Motor neuron (in vitro differentiated cells): ENCODE results near the gene CYP2A7. TPM values are rescaled to one million over a fixed set of nuclear protein-coding genes. Genes with fewer than 3 reads are reported as not detected.
A peak's percentile ranks its signal among the peaks of the same experiment; 100 is the strongest.
"Not testable (repeated sequence)": the region's sequence is repeated elsewhere in the genome, so short reads cannot be mapped to it uniquely, and the experiment has no call there.

Experiments used
- ATAC-seq, 8 experiments: fragments of 200-7000 bp; cut with Tn5 transposase; replicated peaks in 6 of 8; 2 replicates each; pipeline ENCODE4 v1.8.0; 2021; ENCODE audit warnings: mild to moderate bottlenecking in 8 of 8, moderate library complexity in 8 of 8
- H3K27ac ChIP-seq, 2 donors: fragments of 250-450 bp; sonication (Bioruptor Pico); 2 replicates each; pipeline ENCODE4 v1.9.0; 2021; ENCODE audit warnings: antibody characterized with exemption in 2 of 2, mild to moderate bottlenecking in 2 of 2, moderate library complexity in 1 of 2
- H3K4me1 ChIP-seq, 2 donors: fragments of 250-450 bp; sonication (Bioruptor Pico); replicated peaks in 1 of 2; 2 replicates each; pipeline ENCODE4 v1.6.1; 2021; ENCODE audit warnings: antibody characterized with exemption in 2 of 2, mild to moderate bottlenecking in 2 of 2, moderate library complexity in 1 of 2
- H3K4me3 ChIP-seq, 5 donors: fragments of 250-450 bp; sonication (Bioruptor Pico); 2 replicates each; pipeline ENCODE4 v1.9.0; 2021; ENCODE audit warnings: antibody characterized with exemption in 5 of 5, mild to moderate bottlenecking in 5 of 5, moderate library complexity in 4 of 5
- WGBS, 10 experiments: fragments of 450-650 bp; shearing (Covaris generic); methylation state at CpG; one replicate each; pipeline ENCODE4 v1.0.0; 2022; 5-methylcytosine and 5-hydroxymethylcytosine counted together
- in situ Hi-C, 9 experiments: fragments of 400-800 bp; cut with MboI; loops; one replicate each; pipeline ENCODE4 v1.15.0; 2021; ENCODE audit warnings: low sequenced_read_pairs in 9 of 9, low pct_unique_long_range_greater_than_20kb in 2 of 9; ENCODE audit not compliant: unreplicated experiment in 9 of 9
- total RNA-seq, 8 experiments: library from RNA; unstranded; fragments of 300-600 nt; gene quantifications; 2 replicates each; pipeline versions ENCODE4 v1.2.3 to v1.2.4, GENCODE V29; 2022

The CYP2A7 gene
- total RNA-seq, 8 experiments from 2014 or later: 0.17 to 1.1 (median 0.45) TPM; not detected in 3

DNA sequence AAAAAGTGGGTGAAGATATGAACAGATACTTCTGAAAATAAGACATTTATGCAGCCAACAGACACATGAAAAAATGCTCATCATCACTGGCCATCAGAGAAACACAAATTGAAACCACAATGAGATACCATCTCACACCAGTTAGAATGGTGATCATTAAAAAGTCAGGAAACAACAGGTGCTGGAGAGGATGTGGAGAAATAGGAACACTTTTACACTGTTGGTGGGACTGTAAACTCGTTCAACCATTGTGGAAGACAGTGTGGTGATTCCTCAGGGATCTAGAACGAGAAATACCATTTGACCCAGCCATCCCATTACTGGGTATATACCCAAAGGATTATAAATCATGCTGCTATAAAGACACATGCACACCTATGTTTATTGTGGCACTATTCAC lies 36.3 kb upstream of the CYP2A7 start:
- ATAC-seq, in situ Hi-C loops, H3K4me1 ChIP-seq, H3K27ac ChIP-seq, H3K4me3 ChIP-seq: not testable (repeated sequence)
- WGBS, 10 experiments: 0 to 20% methylated on average over 2 of the region's 2 CpGs; no CpG with 5 or more reads in 8 of the 10 experiments

DNA sequence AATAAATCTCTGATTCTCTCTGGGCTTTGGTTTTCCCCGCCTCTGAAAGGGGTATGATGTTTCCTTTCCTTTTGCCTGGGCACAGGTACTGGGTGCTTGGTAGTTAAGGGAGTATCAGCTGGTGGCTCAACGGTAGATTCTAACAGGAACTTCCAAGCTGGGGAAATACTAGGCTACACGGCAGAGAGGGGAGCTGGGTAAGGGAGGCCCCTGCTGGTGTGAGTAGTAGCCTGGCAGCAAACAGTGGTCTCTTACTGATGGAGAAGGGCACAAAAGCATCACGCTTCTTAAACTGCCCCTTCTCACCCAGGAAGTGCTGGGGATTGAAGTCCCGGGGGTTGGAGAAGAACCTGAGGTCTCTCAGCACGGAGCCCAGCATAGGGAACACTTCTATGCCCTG lies 26.9 kb upstream of the CYP2A7 start:
- ATAC-seq: peak in 2 of 8 experiments; percentile 48 to 65
- in situ Hi-C loops: no loop called here
- 0 to 80% (median 20%) methylated on average over 1 to 3 of the region's 6 CpGs; no CpG with 5 or more reads in 4 of the 10 experiments for WGBS, 10 experiments
- Histone ChIP-seq H3K27ac (no peak overlapping the region), H3K4me3 (no peak overlapping the region), H3K4me1 (no peaks in the 10 kb centered on the region)

DNA sequence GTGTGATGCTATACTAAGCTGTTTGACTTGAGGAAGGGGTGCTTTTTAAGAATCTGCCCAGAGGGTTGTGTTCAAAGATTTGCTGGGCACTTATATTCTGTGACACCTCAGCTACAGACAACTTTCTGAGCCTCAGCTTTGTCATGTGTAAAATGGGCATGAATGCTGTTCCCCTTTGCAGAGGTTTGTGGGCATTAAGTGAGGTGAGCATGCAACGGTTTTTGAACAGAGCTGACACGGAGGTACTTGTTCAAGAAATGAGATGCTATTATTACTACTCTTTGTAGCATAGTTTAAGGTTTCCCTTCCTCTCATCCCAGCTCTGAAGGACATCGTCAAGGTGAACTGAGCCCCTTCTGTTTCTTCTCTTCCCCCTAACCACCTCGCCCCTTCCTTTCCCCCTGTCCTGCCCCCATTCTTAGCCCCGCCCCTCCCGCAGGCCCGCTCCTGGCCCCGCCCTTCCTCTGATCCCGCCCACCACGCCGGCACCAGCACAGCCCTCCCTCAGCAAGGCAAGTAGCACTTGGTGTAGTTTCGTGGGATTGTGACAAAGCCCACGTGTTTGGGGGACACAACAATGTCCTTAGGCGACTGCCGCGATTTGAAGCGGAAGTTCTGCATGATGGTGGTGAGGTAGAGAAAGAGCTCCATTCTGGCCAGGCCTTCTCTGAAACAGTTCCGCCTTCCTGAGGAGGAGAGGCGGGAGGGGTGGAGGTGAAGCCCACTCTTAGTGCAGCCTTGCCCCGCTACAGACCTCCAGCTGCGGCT lies 26.1 kb upstream of the CYP2A7 start:
- Histone ChIP-seq H3K27ac (no peak overlapping the region), H3K4me1 (no peaks in the 10 kb centered on the region), H3K4me3 (no peak overlapping the region)
- peak in 1 of 8 experiments; percentile 33 for ATAC-seq
- whole genome bisulfite sequencing, 10 experiments: 24 to 60% (median 40%) methylated on average over 1 to 10 of the region's 21 CpGs; no CpG with 5 or more reads in 7 of the 10 experiments
- in situ Hi-C loops: no loop called here

DNA sequence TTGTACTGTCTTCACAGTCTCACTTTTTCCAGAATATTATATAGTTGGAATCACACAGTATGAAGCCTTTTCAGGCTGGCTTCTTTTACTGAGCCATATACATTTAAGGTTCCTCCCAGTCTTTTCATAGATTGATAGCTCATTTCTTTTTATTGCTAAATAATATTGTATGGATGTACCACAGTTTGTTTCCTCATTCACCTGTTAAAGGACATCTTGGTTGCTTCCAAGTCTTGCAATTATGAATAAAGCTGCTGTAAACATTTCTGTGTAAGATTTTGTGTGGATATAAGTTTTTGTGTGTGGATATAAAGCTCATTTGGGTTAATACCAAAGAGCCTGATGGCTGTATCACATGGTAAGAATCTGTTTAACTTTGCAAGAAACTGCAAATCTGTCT lies 24.5 kb upstream of the CYP2A7 start:
- H3K27ac ChIP-seq: no peak overlapping the region
- H3K4me3 ChIP-seq: no peak overlapping the region
- no peak for ATAC-seq
- in situ Hi-C loops: no loop called here
- no peaks in the 10 kb centered on the region for H3K4me1 ChIP-seq

DNA sequence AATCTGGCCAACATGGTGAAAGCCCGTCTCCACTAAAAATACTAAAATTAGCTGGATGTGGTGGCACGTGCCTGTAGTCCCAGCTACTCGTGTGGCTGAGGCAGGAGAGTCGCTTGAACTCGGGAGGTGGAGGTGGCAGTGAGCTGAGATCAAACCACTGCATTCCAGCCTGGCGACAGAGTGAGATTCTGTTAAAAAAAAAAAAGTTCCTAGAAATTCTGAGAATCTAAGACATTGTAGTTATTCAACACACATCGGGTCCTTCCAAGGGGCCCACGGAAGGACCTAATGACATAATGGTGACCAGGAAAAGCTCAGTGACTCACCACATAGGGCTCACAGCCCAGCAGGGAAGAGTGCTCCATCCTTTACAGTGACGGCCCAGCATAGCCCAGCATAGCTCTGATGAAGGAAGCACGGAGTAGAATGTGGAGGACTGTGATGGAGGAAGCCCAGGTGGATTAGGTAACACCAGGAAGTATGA lies 22.7 kb upstream of the CYP2A7 start:
- in situ Hi-C loops, H3K4me3 ChIP-seq, H3K27ac ChIP-seq, H3K4me1 ChIP-seq: not testable (repeated sequence)
- 25 to 84% (median 59%) methylated on average over 1 to 8 of the region's 10 CpGs; no CpG with 5 or more reads in 1 of the 10 experiments for WGBS, 10 experiments
- peak in 1 of 8 experiments; percentile 67 for ATAC-seq

DNA sequence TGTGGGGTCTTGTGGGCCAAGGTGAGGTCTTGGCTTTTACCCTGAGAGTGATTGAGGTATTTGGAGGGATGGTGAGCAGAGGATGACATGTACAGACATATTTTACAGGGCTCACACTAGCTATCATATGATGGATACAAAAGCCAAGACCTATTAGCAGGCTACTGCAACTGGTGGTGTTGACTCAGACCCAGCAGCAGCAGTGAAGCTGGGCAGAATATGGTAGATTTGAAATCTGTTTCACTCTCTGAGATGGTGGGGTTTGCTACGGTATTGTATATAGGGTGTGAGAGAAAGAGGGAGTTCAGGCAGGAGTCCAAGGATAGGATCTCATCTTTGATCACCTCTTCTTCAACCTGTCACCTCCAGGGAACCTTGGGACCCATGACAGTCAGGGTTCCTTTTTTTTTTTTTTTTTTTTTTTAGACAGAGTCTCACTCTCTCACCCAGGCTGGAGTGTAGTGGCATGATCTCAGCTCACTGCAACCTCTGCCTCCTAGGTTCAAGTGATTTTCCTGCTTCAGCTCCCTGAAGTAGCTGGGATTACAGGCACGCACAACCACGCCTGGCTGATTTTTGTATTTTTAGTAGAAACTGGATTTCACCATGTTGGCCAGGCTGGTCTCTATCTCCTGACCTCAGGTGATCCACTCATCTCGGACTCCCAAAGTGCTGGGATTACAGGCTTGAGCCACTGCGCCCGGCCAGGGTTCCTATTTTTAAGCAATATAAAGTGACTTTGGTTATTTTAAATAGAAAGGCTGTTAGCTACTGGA lies 20.1 kb upstream of the CYP2A7 start:
- in situ Hi-C loops, H3K4me3 ChIP-seq, H3K4me1 ChIP-seq, ATAC-seq, H3K27ac ChIP-seq: not testable (repeated sequence)
- 24 to 100% (median 63%) methylated on average over 1 to 5 of the region's 6 CpGs; no CpG with 5 or more reads in 3 of the 10 experiments for WGBS, 10 experiments

DNA sequence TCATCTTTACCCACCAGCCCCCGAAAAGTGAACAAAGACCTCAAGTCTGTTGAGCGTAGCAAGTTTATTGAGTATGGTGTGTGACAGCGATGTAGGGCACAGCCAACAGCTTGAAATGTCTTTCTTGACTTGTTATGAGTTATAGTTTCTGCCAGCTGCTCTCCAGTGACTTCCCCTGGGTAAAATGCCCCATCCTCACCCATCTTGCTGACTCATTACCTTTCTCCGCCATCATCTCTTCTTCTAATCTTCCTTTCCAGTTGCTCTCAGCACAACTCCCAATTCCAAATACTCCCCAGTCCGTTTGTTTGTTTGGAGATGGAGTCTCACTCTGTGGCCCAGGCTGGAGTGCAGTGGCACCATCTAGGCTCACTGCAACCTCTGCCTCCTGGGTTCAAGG lies 18.5 kb upstream of the CYP2A7 start:
- H3K4me1 ChIP-seq, H3K4me3 ChIP-seq, in situ Hi-C loops, ATAC-seq, H3K27ac ChIP-seq: not testable (repeated sequence)
- WGBS, 10 experiments: 58 to 100% (median 86%) methylated on average over 1 to 3 of the region's 5 CpGs; no CpG with 5 or more reads in 6 of the 10 experiments

DNA sequence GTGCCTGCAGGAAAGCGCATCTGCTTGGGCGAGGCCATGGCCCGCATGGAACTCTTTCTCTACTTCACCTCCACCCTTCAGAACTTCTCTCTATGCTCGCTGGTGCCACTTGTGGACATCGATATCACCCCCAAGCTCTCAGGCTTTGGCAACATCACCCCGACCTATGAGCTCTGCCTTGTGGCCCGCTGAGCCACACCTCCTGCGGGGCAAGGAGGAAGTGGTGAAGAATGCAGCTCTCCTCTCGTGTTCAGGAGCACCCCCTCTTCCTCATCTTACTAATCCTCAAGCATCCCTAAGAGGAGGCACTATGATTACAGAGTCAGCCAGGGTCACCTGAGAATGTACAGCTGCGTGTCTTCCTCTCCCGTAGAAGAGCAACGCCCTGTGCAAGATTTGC lies 17.9 kb upstream of the CYP2A7 start:
- in situ Hi-C loops, H3K27ac ChIP-seq, H3K4me1 ChIP-seq, H3K4me3 ChIP-seq, ATAC-seq: not testable (repeated sequence)
- WGBS, 10 experiments: 0 to 100% (median 69%) methylated on average over 1 to 7 of the region's 12 CpGs; no CpG with 5 or more reads in 2 of the 10 experiments

DNA sequence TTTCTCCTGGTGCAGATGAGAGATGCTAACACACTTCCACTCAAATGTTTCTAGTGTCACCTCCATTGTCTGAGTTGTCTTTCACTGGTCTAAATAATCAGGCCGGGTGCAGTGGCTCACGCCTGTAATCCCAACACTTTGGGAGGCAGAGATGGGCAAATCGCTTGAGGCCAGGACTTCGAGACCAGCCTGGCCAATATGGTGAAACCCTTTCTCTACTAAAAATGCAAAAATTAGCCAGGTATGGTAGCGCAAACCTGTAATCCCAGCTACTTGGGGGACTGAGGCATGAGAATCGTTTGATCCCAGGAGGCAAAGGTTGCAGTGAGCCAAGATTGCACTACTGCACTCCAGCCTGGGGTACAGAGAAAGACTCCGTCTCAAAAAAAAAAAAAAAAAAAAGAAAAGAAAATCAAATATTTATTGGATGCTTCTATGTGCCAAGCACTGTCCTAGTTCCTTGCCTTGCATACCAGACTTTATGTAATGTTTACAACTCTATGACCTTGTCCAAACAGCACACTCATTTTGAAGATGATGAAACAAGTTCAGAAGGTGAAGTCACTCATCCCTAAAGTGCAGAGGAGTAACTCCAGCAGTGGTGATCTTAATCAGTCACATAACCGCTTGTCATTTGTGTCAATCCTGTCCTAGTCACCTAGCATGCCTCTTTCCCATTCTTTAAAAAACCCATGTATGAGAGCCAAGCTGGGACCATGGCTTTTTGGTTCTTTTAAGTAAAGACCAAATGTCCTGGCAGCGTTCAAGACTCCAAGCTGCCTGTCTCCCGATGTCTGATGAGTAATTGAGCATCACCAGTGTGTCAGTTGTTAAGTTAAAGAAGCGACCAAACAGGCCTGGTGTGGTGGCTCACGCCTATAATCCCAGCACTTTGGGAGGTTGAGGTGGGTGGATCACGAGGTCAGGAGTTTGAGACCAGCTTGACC lies 15.1 kb upstream of the CYP2A7 start:
- ATAC-seq, H3K4me3 ChIP-seq, in situ Hi-C loops, H3K4me1 ChIP-seq, H3K27ac ChIP-seq: not testable (repeated sequence)
- WGBS, 10 experiments: 33 to 100% (median 76%) methylated on average over 1 to 9 of the region's 13 CpGs; no CpG with 5 or more reads in 1 of the 10 experiments

DNA sequence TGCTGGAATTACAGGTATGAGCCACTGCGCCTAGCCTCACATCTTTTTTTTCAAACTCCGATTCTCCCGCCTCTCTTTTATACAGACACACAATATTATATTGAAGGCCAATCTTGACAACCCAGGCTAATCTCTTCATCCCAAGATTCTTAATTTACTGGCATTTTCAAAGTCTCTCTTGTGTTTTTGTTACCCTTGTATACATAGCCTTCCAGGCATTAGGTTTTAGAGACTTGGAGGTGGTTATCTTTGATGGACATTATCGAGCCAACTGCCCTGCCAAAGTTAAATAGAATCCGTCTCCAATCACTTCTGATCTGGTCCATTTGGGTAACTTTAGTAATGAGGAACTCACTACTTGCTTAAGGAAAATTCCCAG lies 14.4 kb upstream of the CYP2A7 start:
- in situ Hi-C loops: no loop called here
- 84 to 96% (median 89%) methylated on average over 2 to 5 of the region's 5 CpGs; no CpG with 5 or more reads in 5 of the 10 experiments for WGBS, 10 experiments
- ATAC-seq: no peak
- Histone ChIP-seq H3K4me1 (no peaks in the 10 kb centered on the region), H3K27ac (no peak overlapping the region), H3K4me3 (no peak overlapping the region)

DNA sequence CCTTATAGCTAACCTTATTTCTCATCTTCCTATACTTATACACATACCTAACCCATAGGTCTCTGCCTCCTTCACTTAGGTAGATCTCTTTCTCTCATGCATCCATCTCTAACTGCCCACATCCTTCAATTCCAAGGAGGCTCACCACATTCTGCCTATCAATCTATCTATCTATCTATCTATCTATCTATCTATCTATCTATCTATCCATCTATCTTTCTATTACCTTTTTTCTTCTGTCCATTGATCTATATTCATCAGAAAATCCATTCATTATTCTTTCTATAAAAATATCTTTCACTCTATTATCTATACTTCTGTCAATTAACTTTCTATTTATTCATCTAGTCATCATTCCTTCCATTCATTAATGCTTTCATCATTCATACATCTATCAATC lies 11.1 kb upstream of the CYP2A7 start:
- in situ Hi-C loops: no loop called here
- Histone ChIP-seq H3K4me3 (no peak overlapping the region), H3K27ac (no peak overlapping the region), H3K4me1 (no peaks in the 10 kb centered on the region)
- no peak for ATAC-seq

DNA sequence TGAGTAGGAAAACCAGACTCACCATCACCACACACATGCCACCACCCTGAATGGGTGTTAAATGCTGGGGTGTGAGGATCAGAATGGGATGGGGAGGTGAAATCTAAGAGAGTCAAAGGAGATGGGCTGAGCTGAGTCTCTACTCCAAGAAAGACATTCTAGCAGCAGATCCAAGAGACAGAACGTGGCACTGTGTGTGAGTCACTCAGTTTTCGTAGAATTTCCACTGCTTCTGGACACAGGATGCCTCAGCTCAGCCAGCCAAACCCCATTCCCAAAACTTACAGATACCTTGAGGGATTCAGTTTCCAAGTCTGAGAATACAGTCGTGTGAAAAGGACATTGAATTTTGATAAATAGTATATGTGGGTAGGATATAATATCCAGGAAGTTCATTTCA lies 7.3 kb upstream of the CYP2A7 start:
- H3K27ac ChIP-seq: no peak overlapping the region
- in situ Hi-C loops: no loop called here
- no peak overlapping the region for H3K4me3 ChIP-seq
- H3K4me1 ChIP-seq: no peaks in the 10 kb centered on the region
- ATAC-seq: no peak
- WGBS, 10 experiments: 8 to 50% methylated on average over 2 of the region's 3 CpGs; no CpG with 5 or more reads in 8 of the 10 experiments
